HUES64 (cell line): Measurements from ENCODE around the gene PLAC1. TPM values are rescaled to one million over a fixed set of nuclear protein-coding genes. Genes with fewer than 3 reads are reported as not detected.

Experiments used
- H3K27ac ChIP-seq: 2 replicates; pipeline ENCODE4 v1.7.0; 2013; ENCODE audit warnings: low read depth, low read length, inconsistent platforms
- H3K27me3 ChIP-seq: 2 replicates; pipeline ENCODE4 v1.6.1; 2013; ENCODE audit warnings: mild to moderate bottlenecking, low read length; ENCODE audit not compliant: insufficient read depth
- H3K36me3 ChIP-seq: 2 replicates; pipeline ENCODE4 v1.6.1; 2013; ENCODE audit warnings: mild to moderate bottlenecking, low read length; ENCODE audit not compliant: insufficient read depth
- H3K4me1 ChIP-seq: 2 replicates; pipeline ENCODE4 v1.6.1; 2013; ENCODE audit warnings: mild to moderate bottlenecking, low read length, moderate library complexity; ENCODE audit not compliant: insufficient read depth
- H3K4me3 ChIP-seq: 2 replicates; pipeline ENCODE4 v1.5.1; 2013; ENCODE audit warnings: mild to moderate bottlenecking, low read length, moderate library complexity
- H3K9ac ChIP-seq: 2 replicates; pipeline ENCODE4 v1.6.1; 2013; ENCODE audit warnings: mild to moderate bottlenecking, low read depth, low read length
- H3K9me3 ChIP-seq: 2 replicates; pipeline ENCODE4 v1.6.1; 2013; ENCODE audit warnings: low read depth, low read length; ENCODE audit not compliant: insufficient read depth
- WGBS: fragments of 150-250, 120-280 bp; methylation state at CpG from one replicate; pipeline ENCODE4 v1.1.7; 2013; ENCODE audit warnings: missing lambda C conversion rate; 5-methylcytosine and 5-hydroxymethylcytosine counted together
- polyA plus RNA-seq, 2 experiments: library from polyadenylated mRNA; stranded (reverse); fragments of 50-300 nt; gene quantifications; one replicate each; pipeline ENCODE4 v1.2.3, GENCODE V29; 2013

Gene PLAC1
- polyA plus RNA-seq (2013, experiment 1 of 2), result 0.65 TPM
- 0.76 TPM for polyA plus RNA-seq (2013, experiment 2 of 2)

DNA sequence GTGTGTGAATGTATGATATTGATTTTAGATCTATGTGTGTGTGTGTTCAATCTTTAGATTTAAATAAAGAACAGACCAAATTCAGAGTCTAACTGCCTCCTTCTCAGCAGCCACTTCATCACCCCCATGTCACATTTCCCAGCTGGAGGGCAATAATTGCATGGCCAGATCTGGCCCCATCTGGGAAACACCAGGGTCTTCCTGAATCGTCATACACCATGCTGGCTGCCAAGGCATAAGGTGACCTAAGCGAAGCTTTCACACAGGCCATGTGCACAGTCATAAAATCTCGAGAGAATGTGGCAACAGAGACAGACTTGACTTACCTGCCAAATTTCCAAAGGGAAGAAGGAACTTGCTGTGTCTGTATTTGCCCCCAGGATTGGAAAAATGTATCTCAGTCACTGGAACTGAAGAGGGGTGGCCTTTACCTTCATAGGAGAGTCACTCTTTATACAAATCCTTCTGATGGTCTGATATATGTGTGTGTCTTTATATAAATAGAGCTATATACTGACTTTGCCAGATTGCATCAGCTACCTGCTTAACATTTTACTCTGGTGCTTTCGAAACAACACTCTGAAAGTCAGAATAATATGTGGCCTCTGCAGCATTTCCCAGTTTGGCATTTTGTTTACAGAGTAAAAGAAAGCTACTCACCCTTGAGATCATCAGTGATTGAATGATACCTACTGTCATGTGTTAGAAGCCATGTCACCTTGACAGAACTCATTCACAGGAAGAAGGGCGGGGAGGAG, at the start of gene PLAC1:
Gene PLAC1 (minus strand): TSS at position 470 of the 758 bp plus-strand sequence. CDS start 91,789 bp downstream, outside the sequence.
- no peaks in the 10 kb centered on the region for H3K27me3 ChIP-seq
- no peak within 1 kb of the TSS for H3K4me3 ChIP-seq

GRCh38 chrX:134706138-134706537, 47.9 kb upstream of the PLAC1 start:
- Histone ChIP-seq H3K9me3 (no peaks in the 10 kb centered on the region), H3K27ac (no peak overlapping the region), H3K9ac (no peak overlapping the region), H3K4me1 (no peaks in the 10 kb centered on the region), H3K36me3 (no peaks in the 10 kb centered on the region), H3K27me3 (no peaks in the 10 kb centered on the region), H3K4me3 (no peak overlapping the region)
- WGBS, result 78% methylated on average over 5 of the region's 5 CpGs

More for the DNA sequence above, at the start of gene PLAC1:
- Histone ChIP-seq H3K4me1 (peaks cover 4% of the 10 kb centered on the region; the same call in 1 of the 2 replicates), H3K27ac (no peak within 1 kb of the TSS), H3K9ac (no peak within 1 kb of the TSS), H3K9me3 (no peaks in the 10 kb centered on the region), H3K36me3 (no peaks in the 10 kb centered on the region)
- 91% methylated on average over 5 of the region's 5 CpGs for WGBS

GRCh38 chrX:134695999-134696398, 37.7 kb upstream of the PLAC1 start:
- WGBS, result 77% methylated on average over 1 of the region's 1 CpG
- no peaks in the 10 kb centered on the region for H3K9me3 ChIP-seq
- no peak overlapping the region for H3K4me3 ChIP-seq
- no peak overlapping the region for H3K9ac ChIP-seq
- no peaks in the 10 kb centered on the region for H3K4me1 ChIP-seq
- no peaks in the 10 kb centered on the region for H3K36me3 ChIP-seq
- no peak overlapping the region for H3K27ac ChIP-seq
- no peaks in the 10 kb centered on the region for H3K27me3 ChIP-seq

- H3K9me3 ChIP-seq, result no peaks in the 10 kb centered on the region
- H3K27ac ChIP-seq, result no peak overlapping the region
- no peaks in the 10 kb centered on the region for H3K4me1 ChIP-seq
- no peak overlapping the region for H3K4me3 ChIP-seq
- no peaks in the 10 kb centered on the region for H3K36me3 ChIP-seq
- 92% methylated on average over 4 of the region's 5 CpGs for WGBS
- no peaks in the 10 kb centered on the region for H3K27me3 ChIP-seq
- H3K9ac ChIP-seq, result no peak overlapping the region
These were observed 36.4 kb upstream of the PLAC1 start for GRCh38 chrX:134694333-134695322.

- no peaks in the 10 kb centered on the region for H3K4me1 ChIP-seq
- no peaks in the 10 kb centered on the region for H3K9me3 ChIP-seq
- 93% methylated on average over 2 of the region's 2 CpGs for WGBS
- H3K36me3 ChIP-seq, result no peaks in the 10 kb centered on the region
- no peak overlapping the region for H3K9ac ChIP-seq
- H3K27me3 ChIP-seq, result no peaks in the 10 kb centered on the region
- H3K27ac ChIP-seq, result no peak overlapping the region
- H3K4me3 ChIP-seq, result no peak overlapping the region
These were observed 35.4 kb upstream of the PLAC1 start for GRCh38 chrX:134693644-134694043.

DNA sequence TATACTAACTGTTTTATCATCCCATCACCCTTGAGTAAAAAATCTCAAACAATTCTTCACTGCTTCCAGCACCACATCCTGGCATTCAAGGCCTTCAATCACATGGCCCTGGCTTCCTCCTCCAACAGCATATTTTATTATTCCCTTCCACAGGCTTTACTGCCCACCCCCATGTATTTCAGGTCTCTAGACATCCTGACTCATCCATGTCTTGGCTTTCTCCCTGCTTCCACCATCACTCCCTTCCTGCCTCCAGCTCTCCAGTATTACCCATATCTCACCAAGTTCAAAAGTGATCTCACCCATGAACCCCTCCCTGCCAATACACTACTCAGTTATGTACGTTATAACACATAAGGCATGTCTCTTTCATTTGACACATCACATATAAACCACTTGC, 34.7 kb upstream of the PLAC1 start:
- Histone ChIP-seq H3K9ac (no peak overlapping the region), H3K4me3 (no peak overlapping the region), H3K27ac (no peak overlapping the region), H3K36me3 (no peaks in the 10 kb centered on the region), H3K4me1 (no peaks in the 10 kb centered on the region), H3K27me3 (no peaks in the 10 kb centered on the region), H3K9me3 (no peaks in the 10 kb centered on the region)
- 100% methylated on average over 1 of the region's 1 CpG for WGBS

DNA sequence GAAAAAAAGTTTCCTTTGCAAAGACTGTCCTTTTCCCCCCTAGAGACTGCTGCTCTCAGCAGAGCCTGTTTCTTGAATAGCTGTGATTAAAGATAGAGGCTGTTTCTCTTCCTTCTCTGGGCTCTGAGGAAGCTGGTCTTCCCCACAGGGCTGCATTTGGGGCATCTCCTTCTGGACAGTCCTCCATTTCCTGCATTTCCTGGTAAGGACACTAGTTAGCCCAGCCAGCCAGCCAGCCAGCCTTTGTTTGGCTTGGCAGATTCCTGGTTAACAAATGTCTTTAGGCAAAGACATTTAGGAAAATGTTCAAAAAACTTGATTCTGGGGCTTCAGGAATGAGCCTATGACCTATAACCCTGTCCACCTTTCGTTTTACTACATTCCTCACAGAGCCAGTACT, 34.0 kb upstream of the PLAC1 start:
- H3K4me1 ChIP-seq, result no peaks in the 10 kb centered on the region
- H3K9me3 ChIP-seq, result no peaks in the 10 kb centered on the region
- no peaks in the 10 kb centered on the region for H3K36me3 ChIP-seq
- H3K4me3 ChIP-seq, result no peak overlapping the region
- WGBS, result 89% methylated on average over 1 of the region's 1 CpG
- no peak overlapping the region for H3K9ac ChIP-seq
- H3K27ac ChIP-seq, result no peak overlapping the region
- no peaks in the 10 kb centered on the region for H3K27me3 ChIP-seq

GRCh38 chrX:134691453-134691852, 33.2 kb upstream of the PLAC1 start:
- WGBS, result 88% methylated on average over 7 of the region's 7 CpGs
- H3K4me1 ChIP-seq, result no peaks in the 10 kb centered on the region
- no peak overlapping the region for H3K4me3 ChIP-seq
- no peaks in the 10 kb centered on the region for H3K36me3 ChIP-seq
- no peaks in the 10 kb centered on the region for H3K9me3 ChIP-seq
- no peak overlapping the region for H3K27ac ChIP-seq
- H3K27me3 ChIP-seq, result no peaks in the 10 kb centered on the region
- H3K9ac ChIP-seq, result no peak overlapping the region

DNA sequence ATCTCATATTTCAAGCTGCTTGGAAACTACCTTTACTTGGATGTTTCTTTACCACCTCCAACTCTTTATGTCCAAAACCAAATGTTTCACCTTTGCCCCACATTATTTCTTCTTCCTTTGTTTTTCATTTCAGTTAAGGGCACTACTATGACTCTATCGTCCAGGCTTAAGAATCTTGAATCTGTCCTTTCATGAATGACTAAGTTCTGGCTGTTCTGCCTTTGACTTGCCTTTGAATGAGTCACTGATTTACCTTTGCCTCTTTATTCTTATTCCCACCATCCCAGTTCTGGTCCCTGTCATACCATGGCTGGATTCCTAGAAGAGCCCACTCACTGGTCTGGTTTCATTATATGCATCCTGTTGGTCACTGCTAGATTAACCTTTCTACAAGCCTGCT, 30.6 kb upstream of the PLAC1 start:
- Histone ChIP-seq H3K9ac (no peak overlapping the region), H3K4me1 (no peaks in the 10 kb centered on the region), H3K9me3 (no peaks in the 10 kb centered on the region), H3K4me3 (no peak overlapping the region), H3K27ac (no peak overlapping the region), H3K27me3 (no peaks in the 10 kb centered on the region), H3K36me3 (no peaks in the 10 kb centered on the region)
- 73% methylated on average over 1 of the region's 1 CpG for WGBS

DNA sequence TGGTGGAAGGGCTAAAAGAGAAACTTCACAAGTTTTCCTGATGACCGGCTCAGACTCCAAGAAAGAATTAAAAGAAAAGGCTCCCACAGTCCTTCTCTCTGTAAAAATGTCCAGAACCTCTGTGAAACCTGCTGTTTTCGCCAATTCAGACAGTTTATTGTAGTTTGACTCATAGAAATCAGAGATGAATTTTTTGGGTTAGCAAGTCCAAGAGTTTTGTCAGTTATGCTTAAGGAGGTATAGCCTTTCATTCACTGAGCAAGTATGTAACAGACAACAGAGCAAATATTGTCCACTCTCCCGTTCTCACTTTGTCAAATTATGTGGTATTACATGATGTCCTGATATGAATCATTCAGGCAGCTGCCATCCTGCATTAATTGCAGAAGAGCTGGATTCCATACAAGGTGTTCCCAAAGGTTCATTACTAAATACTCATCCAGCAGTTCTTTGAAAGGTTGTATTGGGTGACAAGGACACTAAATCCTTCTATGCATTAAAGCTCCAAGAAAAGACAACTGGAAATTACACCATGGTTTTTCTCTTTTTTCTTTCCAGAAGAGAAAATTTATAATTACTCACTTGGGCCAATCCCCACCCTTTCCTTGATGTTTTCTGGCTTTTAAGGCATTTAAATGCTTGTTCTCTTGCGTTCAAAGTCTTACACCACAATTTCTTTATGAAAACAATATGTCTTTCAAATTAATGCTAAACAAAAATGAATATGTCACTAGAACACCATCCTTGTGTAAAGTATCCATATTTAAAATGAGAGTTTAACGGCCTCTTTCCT, 30.0 kb upstream of the PLAC1 start:
- Histone ChIP-seq H3K9ac (no peak overlapping the region), H3K27ac (no peak overlapping the region), H3K4me3 (no peak overlapping the region), H3K4me1 (no peaks in the 10 kb centered on the region), H3K36me3 (no peaks in the 10 kb centered on the region), H3K9me3 (no peaks in the 10 kb centered on the region), H3K27me3 (no peaks in the 10 kb centered on the region)
- 86% methylated on average over 5 of the region's 5 CpGs for WGBS
